ENCODE results near the gene ZNF750.

Gene ZNF750

DNA sequence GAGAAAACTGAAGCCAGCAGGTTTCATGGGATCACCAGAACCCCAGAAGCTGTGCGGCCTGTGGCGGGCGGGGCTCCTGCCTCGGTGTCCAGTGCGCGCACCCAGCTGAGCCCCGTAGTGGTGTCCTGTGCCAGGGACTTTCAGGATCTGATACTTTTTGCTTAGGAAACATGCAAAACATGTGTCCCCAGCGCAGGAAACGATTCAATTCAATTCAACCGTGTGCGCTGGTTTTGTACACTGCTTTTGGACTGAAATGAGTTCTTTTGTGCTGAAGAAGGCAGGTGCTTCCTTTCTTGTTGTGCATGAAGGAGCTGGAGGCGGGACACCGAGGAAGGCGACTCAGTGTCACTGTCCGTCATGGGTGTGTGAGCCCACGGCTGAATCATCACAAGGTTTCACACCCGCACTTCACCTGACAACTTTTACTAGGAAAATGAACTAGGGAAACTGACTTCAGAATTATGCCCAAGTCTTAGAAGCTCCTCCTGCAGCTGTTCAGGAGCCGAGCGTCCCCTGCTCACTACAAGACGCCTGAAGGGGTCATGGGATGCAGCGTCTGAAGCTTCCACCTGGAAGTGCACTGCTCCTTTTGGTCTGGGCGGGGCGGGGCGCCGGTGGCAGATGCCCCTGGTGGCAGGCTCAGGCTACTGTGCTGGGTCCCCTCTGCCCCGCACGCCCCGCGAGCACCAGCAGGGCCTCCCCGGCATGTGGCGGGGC, 31.4 kb upstream of the ZNF750 start:
- Histone ChIP-seq H3K27me3 (ENCODE audit: control insufficient read depth, insufficient read depth, low read length) (no peaks in the 10 kb centered on the region), H3K9me3 (ENCODE audit: control insufficient read depth, low read depth, low read length) (no peaks in the 10 kb centered on the region), H3K9ac (ENCODE audit: low read length) (no peak overlapping the region), H3K27ac (ENCODE audit: low read length) (no peak overlapping the region), H3K4me3 (ENCODE audit: low read length) (no peak overlapping the region), H3K4me1 (ENCODE audit: control insufficient read depth, low read depth, low read length) (peaks cover 7% of the 10 kb centered on the region), H3K36me3 (ENCODE audit: control insufficient read depth, low read depth, low read length) (peaks cover 20% of the 10 kb centered on the region)

GRCh38 chr17:82870541-82870940, 30.7 kb upstream of the ZNF750 start:
- peaks cover 20% of the 10 kb centered on the region for H3K36me3 ChIP-seq (ENCODE audit: control insufficient read depth, low read depth, low read length)
- H3K4me1 ChIP-seq (ENCODE audit: control insufficient read depth, low read depth, low read length), result peaks cover 2% of the 10 kb centered on the region

DNA sequence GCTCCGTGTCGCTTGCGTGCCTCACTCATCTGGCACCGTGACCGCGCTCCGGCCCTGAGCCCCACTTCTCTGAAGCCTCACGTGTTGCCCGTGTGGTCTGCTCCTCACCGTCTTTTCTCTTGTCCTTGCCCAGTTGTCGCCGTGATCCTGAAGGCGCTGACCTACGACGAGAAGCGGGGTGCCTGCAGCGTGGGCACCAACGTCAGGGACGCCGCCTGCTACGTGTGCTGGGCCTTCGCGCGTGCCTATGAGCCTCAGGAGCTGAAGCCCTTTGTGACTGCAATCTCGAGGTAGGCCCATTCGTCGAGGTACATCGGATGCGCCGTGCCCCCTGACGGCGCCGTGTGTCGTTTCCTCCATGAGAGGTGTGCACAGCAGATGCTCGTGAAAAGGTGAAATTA, 30.3 kb upstream of the ZNF750 start:
- no peaks in the 10 kb centered on the region for H3K4me1 ChIP-seq (ENCODE audit: control insufficient read depth, low read depth, low read length)
- no peak overlapping the region for H3K4me3 ChIP-seq (ENCODE audit: low read length)
- H3K36me3 ChIP-seq (ENCODE audit: control insufficient read depth, low read depth, low read length), result peaks cover 20% of the 10 kb centered on the region
- H3K27me3 ChIP-seq (ENCODE audit: control insufficient read depth, insufficient read depth, low read length), result no peaks in the 10 kb centered on the region
- H3K9me3 ChIP-seq (ENCODE audit: control insufficient read depth, low read depth, low read length), result no peaks in the 10 kb centered on the region
- H3K9ac ChIP-seq (ENCODE audit: low read length), result no peak overlapping the region
- H3K27ac ChIP-seq (ENCODE audit: low read length), result no peak overlapping the region

More at GRCh38 chr17:82870541-82870940, 30.7 kb upstream of the ZNF750 start:
- no peaks in the 10 kb centered on the region for H3K27me3 ChIP-seq (ENCODE audit: control insufficient read depth, insufficient read depth, low read length)
- no peak overlapping the region for H3K27ac ChIP-seq (ENCODE audit: low read length)
- no peak overlapping the region for H3K9ac ChIP-seq (ENCODE audit: low read length)
- no peak overlapping the region for H3K4me3 ChIP-seq (ENCODE audit: low read length)
- H3K9me3 ChIP-seq (ENCODE audit: control insufficient read depth, low read depth, low read length), result no peaks in the 10 kb centered on the region

GRCh38 chr17:82869536-82869935, 29.7 kb upstream of the ZNF750 start:
- no peak overlapping the region for H3K27ac ChIP-seq (ENCODE audit: low read length)
- no peak overlapping the region for H3K9ac ChIP-seq (ENCODE audit: low read length)
- H3K36me3 ChIP-seq (ENCODE audit: control insufficient read depth, low read depth, low read length), result peaks cover 20% of the 10 kb centered on the region
- H3K9me3 ChIP-seq (ENCODE audit: control insufficient read depth, low read depth, low read length), result no peaks in the 10 kb centered on the region
- no peaks in the 10 kb centered on the region for H3K27me3 ChIP-seq (ENCODE audit: control insufficient read depth, insufficient read depth, low read length)
- no peaks in the 10 kb centered on the region for H3K4me1 ChIP-seq (ENCODE audit: control insufficient read depth, low read depth, low read length)
- H3K4me3 ChIP-seq (ENCODE audit: low read length), result no peak overlapping the region

- Histone ChIP-seq H3K27ac (ENCODE audit: low read length) (no peak overlapping the region), H3K4me1 (ENCODE audit: control insufficient read depth, low read depth, low read length) (no peaks in the 10 kb centered on the region)
Observed at GRCh38 chr17:82868715-82869131, 28.9 kb upstream of the ZNF750 start.

GRCh38 chr17:82867763-82868325, 28.0 kb upstream of the ZNF750 start:
- H3K4me3 ChIP-seq (ENCODE audit: low read length), result no peak overlapping the region
- no peaks in the 10 kb centered on the region for H3K27me3 ChIP-seq (ENCODE audit: control insufficient read depth, insufficient read depth, low read length)
- H3K9ac ChIP-seq (ENCODE audit: low read length), result no peak overlapping the region
- H3K27ac ChIP-seq (ENCODE audit: low read length), result no peak overlapping the region
- no peaks in the 10 kb centered on the region for H3K4me1 ChIP-seq (ENCODE audit: control insufficient read depth, low read depth, low read length)
- peaks cover 20% of the 10 kb centered on the region for H3K36me3 ChIP-seq (ENCODE audit: control insufficient read depth, low read depth, low read length)
- H3K9me3 ChIP-seq (ENCODE audit: control insufficient read depth, low read depth, low read length), result no peaks in the 10 kb centered on the region

More at GRCh38 chr17:82868715-82869131, 28.9 kb upstream of the ZNF750 start:
- Histone ChIP-seq H3K9ac (ENCODE audit: low read length) (no peak overlapping the region), H3K9me3 (ENCODE audit: control insufficient read depth, low read depth, low read length) (no peaks in the 10 kb centered on the region), H3K4me3 (ENCODE audit: low read length) (no peak overlapping the region), H3K36me3 (ENCODE audit: control insufficient read depth, low read depth, low read length) (peaks cover 20% of the 10 kb centered on the region), H3K27me3 (ENCODE audit: control insufficient read depth, insufficient read depth, low read length) (no peaks in the 10 kb centered on the region)

- Histone ChIP-seq H3K9me3 (ENCODE audit: control insufficient read depth, low read depth, low read length) (no peaks in the 10 kb centered on the region), H3K4me3 (ENCODE audit: low read length) (no peak overlapping the region), H3K27me3 (ENCODE audit: control insufficient read depth, insufficient read depth, low read length) (no peaks in the 10 kb centered on the region), H3K36me3 (ENCODE audit: control insufficient read depth, low read depth, low read length) (peaks cover 13% of the 10 kb centered on the region), H3K4me1 (ENCODE audit: control insufficient read depth, low read depth, low read length) (no peaks in the 10 kb centered on the region), H3K27ac (ENCODE audit: low read length) (no peak overlapping the region), H3K9ac (ENCODE audit: low read length) (no peak overlapping the region)
Observed at GRCh38 chr17:82866590-82867191, 26.9 kb upstream of the ZNF750 start.

DNA sequence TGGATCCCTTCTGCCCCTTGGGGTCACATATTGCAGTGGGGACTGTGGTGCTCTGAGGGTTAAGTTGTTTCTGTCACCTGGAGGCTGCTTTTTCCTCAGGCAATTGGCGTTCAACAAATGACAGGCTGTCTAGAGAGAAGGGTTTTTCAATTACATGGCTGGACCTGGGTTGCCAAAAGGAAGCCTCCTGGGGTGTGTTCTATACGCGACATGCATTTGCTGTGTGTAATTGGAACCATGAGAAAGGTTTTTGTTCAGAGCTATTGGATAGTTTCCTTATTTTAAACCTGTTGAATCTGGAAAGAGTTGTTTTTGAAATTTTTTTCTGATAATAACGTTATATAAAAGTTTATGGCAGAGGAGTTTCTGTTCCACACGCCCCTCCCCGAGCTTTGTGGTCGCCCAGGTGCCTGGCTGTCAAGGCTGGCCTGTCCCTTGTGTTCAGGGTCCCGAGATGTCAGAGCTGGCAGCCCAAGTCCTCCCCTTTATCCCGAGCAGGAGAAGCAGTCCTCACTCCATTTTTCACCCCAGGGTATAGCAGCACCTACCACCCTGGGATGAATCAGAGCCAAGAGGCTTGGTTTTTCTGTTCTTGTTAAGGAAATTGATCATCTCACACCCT, 26.1 kb upstream of the ZNF750 start:
- H3K4me1 ChIP-seq (ENCODE audit: control insufficient read depth, low read depth, low read length), result no peaks in the 10 kb centered on the region
- H3K9me3 ChIP-seq (ENCODE audit: control insufficient read depth, low read depth, low read length), result no peaks in the 10 kb centered on the region
- no peaks in the 10 kb centered on the region for H3K27me3 ChIP-seq (ENCODE audit: control insufficient read depth, insufficient read depth, low read length)
- no peak overlapping the region for H3K9ac ChIP-seq (ENCODE audit: low read length)
- H3K4me3 ChIP-seq (ENCODE audit: low read length), result no peak overlapping the region
- H3K27ac ChIP-seq (ENCODE audit: low read length), result no peak overlapping the region
- H3K36me3 ChIP-seq (ENCODE audit: control insufficient read depth, low read depth, low read length), result peaks cover 10% of the 10 kb centered on the region

DNA sequence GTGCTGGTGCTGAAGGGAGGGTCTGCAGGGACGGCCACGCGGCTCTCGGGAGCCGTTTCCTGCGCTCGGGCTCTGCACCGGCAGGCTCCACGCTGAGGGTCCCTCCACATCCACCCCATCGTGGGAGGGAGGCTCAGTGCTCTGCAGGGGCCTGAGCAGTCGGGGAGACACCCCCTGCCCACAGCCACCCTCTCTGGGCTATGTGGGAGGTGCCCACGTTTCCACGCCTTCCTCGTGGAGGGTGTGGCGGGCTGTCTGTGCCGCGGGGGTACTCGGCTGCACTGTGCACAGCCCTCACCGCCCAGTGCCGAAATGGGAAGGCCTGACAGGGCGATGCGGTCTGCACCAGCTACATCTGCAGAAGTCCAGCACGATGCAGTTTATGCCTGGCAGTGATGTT, 25.5 kb upstream of the ZNF750 start:
- H3K27me3 ChIP-seq (ENCODE audit: control insufficient read depth, insufficient read depth, low read length), result no peaks in the 10 kb centered on the region
- H3K27ac ChIP-seq (ENCODE audit: low read length), result no peak overlapping the region
- H3K4me1 ChIP-seq (ENCODE audit: control insufficient read depth, low read depth, low read length), result no peaks in the 10 kb centered on the region
- peaks cover 4% of the 10 kb centered on the region for H3K36me3 ChIP-seq (ENCODE audit: control insufficient read depth, low read depth, low read length)
- H3K9me3 ChIP-seq (ENCODE audit: control insufficient read depth, low read depth, low read length), result no peaks in the 10 kb centered on the region
- no peak overlapping the region for H3K4me3 ChIP-seq (ENCODE audit: low read length)
- no peak overlapping the region for H3K9ac ChIP-seq (ENCODE audit: low read length)

DNA sequence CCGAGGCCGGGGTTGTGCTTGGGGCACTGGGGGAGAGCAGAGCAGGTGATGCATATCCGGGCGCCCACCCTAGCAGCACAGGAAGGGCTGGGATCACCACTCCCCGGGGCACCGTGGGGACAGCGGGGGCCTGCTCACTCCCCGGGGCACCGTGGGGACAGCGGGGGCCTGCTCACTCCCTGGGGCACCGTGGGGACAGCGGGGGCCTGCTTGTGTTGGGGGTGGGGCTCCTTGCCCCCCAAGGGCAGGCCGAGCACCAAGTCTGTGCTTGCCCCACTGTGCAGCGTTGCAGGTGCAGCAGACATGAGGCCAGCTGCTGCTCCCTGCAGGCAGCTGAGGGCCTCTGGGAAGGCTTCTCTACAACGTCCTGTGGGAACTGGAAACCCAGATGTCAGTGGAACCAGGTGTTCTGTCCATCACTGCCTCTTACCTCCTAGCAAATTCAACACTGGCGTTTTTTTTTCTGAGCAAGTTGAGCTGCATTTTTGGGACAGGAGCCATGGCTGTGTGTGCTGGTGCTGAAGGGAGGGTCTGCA, 25.0 kb upstream of the ZNF750 start:
- no peaks in the 10 kb centered on the region for H3K9me3 ChIP-seq (ENCODE audit: control insufficient read depth, low read depth, low read length)
- no peak overlapping the region for H3K9ac ChIP-seq (ENCODE audit: low read length)
- no peaks in the 10 kb centered on the region for H3K36me3 ChIP-seq (ENCODE audit: control insufficient read depth, low read depth, low read length)
- H3K27me3 ChIP-seq (ENCODE audit: control insufficient read depth, insufficient read depth, low read length), result no peaks in the 10 kb centered on the region
- H3K27ac ChIP-seq (ENCODE audit: low read length), result no peak overlapping the region
- no peaks in the 10 kb centered on the region for H3K4me1 ChIP-seq (ENCODE audit: control insufficient read depth, low read depth, low read length)
- H3K4me3 ChIP-seq (ENCODE audit: low read length), result no peak overlapping the region

- no peak overlapping the region for H3K27ac ChIP-seq (ENCODE audit: low read length)
- no peaks in the 10 kb centered on the region for H3K4me1 ChIP-seq (ENCODE audit: control insufficient read depth, low read depth, low read length)
- H3K4me3 ChIP-seq (ENCODE audit: low read length), result no peak overlapping the region
Observed at GRCh38 chr17:82863941-82864712, 24.3 kb upstream of the ZNF750 start.

More at GRCh38 chr17:82863941-82864712, 24.3 kb upstream of the ZNF750 start:
- Histone ChIP-seq H3K27me3 (ENCODE audit: control insufficient read depth, insufficient read depth, low read length) (no peaks in the 10 kb centered on the region), H3K9ac (ENCODE audit: low read length) (no peak overlapping the region), H3K9me3 (ENCODE audit: control insufficient read depth, low read depth, low read length) (no peaks in the 10 kb centered on the region), H3K36me3 (ENCODE audit: control insufficient read depth, low read depth, low read length) (no peaks in the 10 kb centered on the region)

Measured in iPS-18a (cell line).